MG63 (cell line): ENCODE results near the gene STAT5A. TPM values are rescaled to one million over a fixed set of nuclear protein-coding genes. Genes with fewer than 3 reads are reported as not detected.

ENCODE experiments used
- DNase-seq: peaks from one replicate; pipeline ENCODE4 v3.0.0-alpha.2; 2020
- H3K27me3 ChIP-seq: fragments of 250-450 bp; sonication (Bioruptor Pico); 2 replicates; pipeline ENCODE4 v1.5.1; 2020; ENCODE audit warnings: mild to moderate bottlenecking, moderate library complexity
- H3K36me3 ChIP-seq: fragments of 250-450 bp; sonication (Bioruptor Pico); 2 replicates; pipeline ENCODE4 v1.5.1; 2020; ENCODE audit warnings: mild to moderate bottlenecking, moderate library complexity
- H3K4me3 ChIP-seq: fragments of 250-450 bp; sonication (Bioruptor Pico); 2 replicates; pipeline ENCODE4 v1.5.1; 2020; ENCODE audit warnings: mild to moderate bottlenecking, moderate library complexity
- H3K9me3 ChIP-seq: fragments of 250-450 bp; sonication (Bioruptor Pico); 2 replicates; pipeline ENCODE4 v1.5.1; 2020; ENCODE audit warnings: mild to moderate bottlenecking, moderate library complexity
- total RNA-seq: library from RNA; depleted of rRNA; stranded (reverse); fragments of >200 nt; shearing (Covaris generic); gene quantifications from 2 replicates; pipeline ENCODE4 v1.2.3, GENCODE V29; 2014; ENCODE audit warnings: low replicate concordance

Gene STAT5A
- total RNA-seq, 1 experiment from 2014 or later: 23.0 TPM

GRCh38 chr17:42329025-42329976, 41.0 kb downstream of the STAT5A start:
- H3K36me3 ChIP-seq: peaks cover 61% of the 10 kb centered on the region
- no peaks in the 10 kb centered on the region for H3K9me3 ChIP-seq
- no peaks in the 10 kb centered on the region for H3K27me3 ChIP-seq
- peak; percentile 81 for DNase-seq
- H3K4me3 ChIP-seq: no peak overlapping the region

DNA sequence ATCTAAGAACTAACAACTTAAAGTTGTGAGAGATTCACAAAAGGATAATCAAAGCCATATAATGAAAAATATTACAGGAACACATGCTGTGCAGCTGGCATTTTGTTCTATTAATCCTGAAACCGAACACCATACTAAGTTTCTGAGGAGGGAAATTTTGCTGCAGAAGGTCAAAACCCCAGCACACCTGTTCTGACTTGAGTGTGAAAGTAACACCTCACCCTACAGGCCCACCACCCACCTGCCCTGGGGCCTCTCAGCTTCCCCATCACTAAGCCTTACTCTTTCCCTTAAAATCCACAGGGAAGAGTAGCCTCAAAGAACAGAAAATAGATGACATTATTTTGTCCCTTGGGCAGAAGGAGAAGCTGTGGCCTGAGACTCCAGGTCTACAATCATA, 44.8 kb downstream of the STAT5A start:
- H3K4me3 ChIP-seq: no peak overlapping the region
- DNase-seq: no peak
- H3K36me3 ChIP-seq: peaks cover 64% of the 10 kb centered on the region
- H3K9me3 ChIP-seq: no peaks in the 10 kb centered on the region
- no peaks in the 10 kb centered on the region for H3K27me3 ChIP-seq

DNA sequence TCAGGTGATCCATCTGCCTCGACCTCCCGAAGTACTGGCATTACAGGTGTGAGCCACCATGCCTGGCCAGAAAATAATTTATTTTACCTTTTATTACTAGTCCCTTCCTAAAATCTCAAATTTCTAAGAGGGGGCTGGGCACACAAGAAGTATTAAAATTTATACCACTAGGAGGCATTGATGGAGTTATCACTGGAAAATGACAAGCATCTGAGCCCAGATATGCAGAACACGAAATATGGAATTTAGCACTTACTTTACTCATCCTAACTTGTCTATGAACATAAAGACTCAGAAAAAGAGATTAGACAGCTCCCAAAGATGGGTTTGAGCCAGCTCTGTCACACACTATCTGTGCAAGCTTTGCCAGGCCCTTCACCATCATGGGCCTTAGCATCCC, 46.4 kb downstream of the STAT5A start:
- H3K36me3 ChIP-seq: peaks cover 68% of the 10 kb centered on the region
- no peak for DNase-seq

GRCh38 chr17:42337442-42337841, 49.1 kb downstream of the STAT5A start:
- Histone ChIP-seq H3K36me3 (peaks cover 77% of the 10 kb centered on the region), H3K9me3 (no peaks in the 10 kb centered on the region), H3K4me3 (no peak overlapping the region), H3K27me3 (no peaks in the 10 kb centered on the region)
- no peak for DNase-seq

More for the DNA sequence above, 46.4 kb downstream of the STAT5A start:
- H3K27me3 ChIP-seq: no peaks in the 10 kb centered on the region
- H3K4me3 ChIP-seq: no peak overlapping the region
- H3K9me3 ChIP-seq: no peaks in the 10 kb centered on the region

DNA sequence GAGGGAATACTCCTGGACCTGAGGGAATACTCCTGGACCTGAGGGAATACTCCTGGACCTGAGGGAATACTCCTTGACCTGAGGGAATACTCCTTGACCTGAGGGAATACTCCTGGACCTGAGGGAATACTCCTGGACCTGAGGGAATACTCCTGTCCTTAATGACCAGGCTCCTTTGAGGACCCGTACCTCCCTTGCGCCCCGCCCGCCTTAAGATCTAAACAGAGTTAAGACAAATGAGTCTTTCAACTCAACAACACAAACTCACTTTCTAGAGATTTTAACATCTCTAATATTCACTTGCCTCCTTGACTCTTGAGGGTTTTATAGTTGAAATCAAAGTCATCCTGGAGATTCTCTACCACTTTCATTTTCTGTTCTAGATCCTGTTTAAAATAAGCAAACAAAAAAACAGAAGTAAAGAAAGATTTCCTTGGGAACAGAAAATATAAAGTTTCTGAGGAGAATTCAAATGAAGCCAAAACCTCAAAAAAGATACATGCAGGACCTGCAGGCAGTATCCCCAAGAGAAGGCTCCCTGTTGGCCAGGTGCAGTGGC, 50.2 kb downstream of the STAT5A start:
- H3K27me3 ChIP-seq: no peaks in the 10 kb centered on the region
- H3K36me3 ChIP-seq: peaks cover 73% of the 10 kb centered on the region
- no peak overlapping the region for H3K4me3 ChIP-seq
- DNase-seq: no peak
- H3K9me3 ChIP-seq: no peaks in the 10 kb centered on the region

DNA sequence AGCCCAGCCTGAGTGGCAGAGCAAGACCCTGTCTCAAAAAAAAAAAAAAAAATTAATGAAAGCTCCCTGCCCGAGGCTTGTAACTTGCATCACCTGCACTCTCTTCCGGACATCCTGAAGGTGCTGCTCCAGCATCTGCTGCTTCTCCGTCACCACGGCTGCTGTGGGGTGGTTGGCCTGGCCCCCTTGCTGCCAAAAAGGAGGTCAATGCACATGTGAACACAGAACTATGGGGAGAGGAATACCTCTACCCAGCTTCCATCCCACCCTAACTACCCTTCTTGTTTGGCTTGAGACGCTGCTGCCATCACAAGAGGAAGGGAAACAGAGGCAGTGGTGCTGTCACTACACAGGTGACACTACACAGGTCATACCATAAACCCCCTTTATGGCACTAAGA, 50.9 kb downstream of the STAT5A start:
- Histone ChIP-seq H3K4me3 (no peak overlapping the region), H3K36me3 (peaks cover 74% of the 10 kb centered on the region), H3K9me3 (no peaks in the 10 kb centered on the region), H3K27me3 (no peaks in the 10 kb centered on the region)
- no peak for DNase-seq

GRCh38 chr17:42340691-42341127, 52.4 kb downstream of the STAT5A start:
- Histone ChIP-seq H3K9me3 (no peaks in the 10 kb centered on the region), H3K36me3 (peaks cover 77% of the 10 kb centered on the region), H3K27me3 (no peaks in the 10 kb centered on the region), H3K4me3 (no peak overlapping the region)
- DNase-seq: no peak

GRCh38 chr17:42341568-42341967, 53.3 kb downstream of the STAT5A start:
- no peak overlapping the region for H3K4me3 ChIP-seq
- H3K27me3 ChIP-seq: no peaks in the 10 kb centered on the region
- H3K36me3 ChIP-seq: peaks cover 77% of the 10 kb centered on the region
- no peaks in the 10 kb centered on the region for H3K9me3 ChIP-seq
- no peak for DNase-seq

DNA sequence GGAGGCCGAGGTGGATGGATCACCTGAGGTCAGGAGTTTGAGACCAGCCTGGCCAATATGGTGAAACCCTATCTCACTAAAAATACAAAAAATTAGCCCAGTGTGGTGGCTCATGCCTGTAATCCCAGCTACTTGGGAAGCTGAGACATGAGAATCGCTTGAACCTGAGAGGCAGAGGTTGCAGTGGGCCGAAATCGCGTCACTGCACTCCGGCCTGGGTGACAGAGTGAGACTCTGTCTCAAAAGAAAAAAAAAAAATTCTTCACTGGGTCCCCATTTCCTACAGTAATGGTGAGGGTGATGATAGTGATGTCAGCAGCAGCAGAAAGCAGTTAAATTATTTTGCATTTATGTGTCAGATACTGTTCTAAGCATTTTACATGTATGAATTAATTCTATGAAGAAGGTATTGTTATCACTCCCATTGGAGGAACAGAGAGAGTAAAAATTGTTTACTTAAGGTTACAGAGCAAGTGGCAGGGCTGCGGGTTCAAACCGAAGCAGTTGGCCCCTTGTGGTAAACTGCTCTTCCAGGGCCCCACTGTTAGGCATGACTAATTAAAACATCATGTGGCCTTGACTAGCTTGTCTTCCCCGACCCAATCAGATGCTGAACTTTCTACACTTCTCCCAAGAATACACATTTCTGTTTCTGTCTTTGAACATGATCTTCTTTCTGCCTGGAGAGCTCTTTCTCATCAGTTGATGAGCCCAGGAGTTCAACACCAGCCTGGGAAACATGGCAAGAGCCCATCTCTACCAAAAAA, 54.1 kb downstream of the STAT5A start:
- Histone ChIP-seq H3K4me3 (no peak overlapping the region), H3K9me3 (no peaks in the 10 kb centered on the region), H3K36me3 (peaks cover 72% of the 10 kb centered on the region), H3K27me3 (no peaks in the 10 kb centered on the region)
- no peak for DNase-seq

GRCh38 chr17:42345396-42346073, 57.2 kb downstream of the STAT5A start:
- Histone ChIP-seq H3K36me3 (peaks cover 65% of the 10 kb centered on the region), H3K9me3 (no peaks in the 10 kb centered on the region)

DNA sequence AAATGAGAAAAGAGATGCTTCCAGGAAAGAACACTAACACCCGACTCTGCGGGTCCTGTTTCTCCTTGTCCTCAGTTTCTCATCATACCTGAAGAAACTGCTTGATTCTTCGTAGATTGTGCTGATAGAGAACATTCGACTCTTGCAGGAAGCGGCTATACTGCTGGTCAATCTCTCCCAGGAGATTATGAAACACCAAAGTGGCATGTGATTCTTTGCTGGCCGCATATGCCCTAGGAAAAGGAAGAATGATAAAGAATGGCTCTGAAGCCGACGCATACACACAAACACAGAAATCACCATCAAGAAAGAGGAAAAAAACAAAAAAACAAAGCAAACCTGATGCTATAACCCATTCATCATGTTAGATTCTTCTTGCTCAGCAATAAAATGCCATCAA, 58.2 kb downstream of the STAT5A start:
- Histone ChIP-seq H3K27me3 (no peaks in the 10 kb centered on the region), H3K4me3 (no peak overlapping the region), H3K36me3 (peaks cover 56% of the 10 kb centered on the region), H3K9me3 (no peaks in the 10 kb centered on the region)
- no peak for DNase-seq

More at GRCh38 chr17:42345396-42346073, 57.2 kb downstream of the STAT5A start:
- Histone ChIP-seq H3K27me3 (no peaks in the 10 kb centered on the region), H3K4me3 (no peak overlapping the region)
- no peak for DNase-seq

- H3K27me3 ChIP-seq: no peaks in the 10 kb centered on the region
- no peak overlapping the region for H3K4me3 ChIP-seq
- peak; percentile 83 for DNase-seq
Observed at GRCh38 chr17:42347198-42347597, 58.9 kb downstream of the STAT5A start.

GRCh38 chr17:42347606-42348005, 59.3 kb downstream of the STAT5A start:
- H3K27me3 ChIP-seq: no peaks in the 10 kb centered on the region
- DNase-seq: no peak
- no peak overlapping the region for H3K4me3 ChIP-seq
- no peaks in the 10 kb centered on the region for H3K9me3 ChIP-seq
- peaks cover 44% of the 10 kb centered on the region for H3K36me3 ChIP-seq

More at GRCh38 chr17:42347198-42347597, 58.9 kb downstream of the STAT5A start:
- H3K36me3 ChIP-seq: peaks cover 48% of the 10 kb centered on the region
- H3K9me3 ChIP-seq: no peaks in the 10 kb centered on the region

GRCh38 chr17:42348104-42348503, 59.8 kb downstream of the STAT5A start:
- no peak for DNase-seq
- Histone ChIP-seq H3K27me3 (no peaks in the 10 kb centered on the region), H3K36me3 (peaks cover 42% of the 10 kb centered on the region), H3K9me3 (no peaks in the 10 kb centered on the region), H3K4me3 (no peak overlapping the region)

GRCh38 chr17:42354956-42355843, 66.9 kb downstream of the STAT5A start:
- Histone ChIP-seq H3K36me3 (peaks cover 6% of the 10 kb centered on the region), H3K4me3 (no peak overlapping the region), H3K9me3 (no peaks in the 10 kb centered on the region), H3K27me3 (no peaks in the 10 kb centered on the region)
- no peak for DNase-seq

DNA sequence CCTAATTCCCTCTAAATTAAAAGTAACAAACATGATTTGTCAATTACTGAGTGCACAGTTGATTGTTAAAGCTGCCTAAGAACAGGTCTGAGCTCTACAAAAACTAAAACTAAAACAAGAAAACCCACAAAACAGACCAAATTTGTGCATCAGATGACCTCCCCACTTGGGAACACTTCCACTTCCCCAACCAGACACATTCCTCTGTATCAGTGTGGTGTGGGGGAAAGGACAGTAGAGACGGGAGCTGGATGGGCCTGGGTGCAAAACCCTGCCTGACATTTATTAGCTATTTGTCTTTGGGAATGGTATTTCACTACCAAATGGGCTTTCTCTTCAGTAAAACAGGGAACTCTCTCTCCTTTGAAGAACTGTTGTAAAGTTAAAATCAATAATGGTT, 70.1 kb downstream of the STAT5A start:
- Histone ChIP-seq H3K27me3 (no peaks in the 10 kb centered on the region), H3K9me3 (no peaks in the 10 kb centered on the region; the same call in 1 of the 2 replicates), H3K36me3 (peaks cover 17% of the 10 kb centered on the region), H3K4me3 (no peak overlapping the region)
- no peak for DNase-seq
